HG02798 (cell line): ENCODE results near the gene DUSP22.
A peak's percentile ranks its signal among the peaks of the same experiment; 100 is the strongest.
"Not testable (repeated sequence)": the region's sequence is repeated elsewhere in the genome, so short reads cannot be mapped to it uniquely, and the experiment has no call there.

Experiments used
- ATAC-seq: cut with Tn5 transposase; IDR thresholded peaks from one replicate; pipeline ENCODE4 v1.9.1; 2021; ENCODE audit warnings: mild to moderate bottlenecking; ENCODE audit not compliant: unreplicated experiment, poor library complexity

The DUSP22 gene

GRCh38 chr6:291697-292505 is at the start of gene DUSP22:
DUSP22 (plus strand) TSS chr6:292487; CDS start chr6:292540, 53 bp downstream.
- ATAC-seq, result peak; percentile 56

GRCh38 chr6:246352-246751 is 45.9 kb upstream of the DUSP22 start:
- no peak for ATAC-seq

- ATAC-seq, result no peak
These were observed 44.9 kb upstream of the DUSP22 start for GRCh38 chr6:247351-247750.

- ATAC-seq, result not testable (repeated sequence)
These were observed 44.2 kb upstream of the DUSP22 start for GRCh38 chr6:248046-248445.

- ATAC-seq, result no peak
These were observed 41.6 kb upstream of the DUSP22 start for GRCh38 chr6:250676-251075.

GRCh38 chr6:251920-252319 is 40.4 kb upstream of the DUSP22 start:
- ATAC-seq, result no peak

GRCh38 chr6:252775-253535 is 39.3 kb upstream of the DUSP22 start:
- no peak for ATAC-seq

- no peak for ATAC-seq
These were observed 38.3 kb upstream of the DUSP22 start for GRCh38 chr6:254016-254415.

GRCh38 chr6:255041-255750 is 37.1 kb upstream of the DUSP22 start:
- ATAC-seq, result no peak

GRCh38 chr6:255751-256083 is 36.6 kb upstream of the DUSP22 start:
- ATAC-seq, result no peak

- no peak for ATAC-seq
These were observed 36.1 kb upstream of the DUSP22 start for GRCh38 chr6:256169-256568.

- no peak for ATAC-seq
These were observed 35.1 kb upstream of the DUSP22 start for GRCh38 chr6:257031-257725.

GRCh38 chr6:257774-258173 is 34.5 kb upstream of the DUSP22 start:
- ATAC-seq, result no peak

GRCh38 chr6:259316-259715 is 33.0 kb upstream of the DUSP22 start:
- no peak for ATAC-seq

GRCh38 chr6:259901-260508 is 32.3 kb upstream of the DUSP22 start:
- ATAC-seq, result peak; percentile 67

GRCh38 chr6:264626-265025 is 27.7 kb upstream of the DUSP22 start:
- ATAC-seq, result no peak

GRCh38 chr6:268394-268935 is 23.8 kb upstream of the DUSP22 start:
- ATAC-seq, result no peak

- ATAC-seq, result no peak
These were observed 18.7 kb upstream of the DUSP22 start for GRCh38 chr6:273551-274058.

GRCh38 chr6:277746-278145 is 14.5 kb upstream of the DUSP22 start:
- ATAC-seq, result no peak

- ATAC-seq, result no peak
These were observed 13.8 kb upstream of the DUSP22 start for GRCh38 chr6:278494-278893.
